D341Med (cell line): ENCODE results near the gene MAN1C1.
"Not testable (repeated sequence)": the region's sequence is repeated elsewhere in the genome, so short reads cannot be mapped to it uniquely, and the experiment has no call there.

Experiments
- DNase-seq: peaks from one replicate; pipeline ENCODE4 v3.0.0; 2012; ENCODE audit warnings: low spot score

The MAN1C1 gene

GRCh38 chr1:25715888-25716287 is 99.3 kb downstream of the MAN1C1 start:
- no peak for DNase-seq

GRCh38 chr1:25716320-25716719 is 99.7 kb downstream of the MAN1C1 start:
- no peak for DNase-seq

GRCh38 chr1:25718732-25719131 is 102.1 kb downstream of the MAN1C1 start:
- DNase-seq, result no peak

GRCh38 chr1:25720624-25721023 is 104.0 kb downstream of the MAN1C1 start:
- no peak for DNase-seq

GRCh38 chr1:25723250-25723880 is 106.8 kb downstream of the MAN1C1 start:
- DNase-seq, result no peak

GRCh38 chr1:25724201-25724600 is 107.6 kb downstream of the MAN1C1 start:
- DNase-seq, result no peak

GRCh38 chr1:25724966-25725365 is 108.4 kb downstream of the MAN1C1 start:
- no peak for DNase-seq

- DNase-seq, result no peak
These were observed 108.9 kb downstream of the MAN1C1 start for GRCh38 chr1:25725482-25725881.

GRCh38 chr1:25727088-25727487 is 110.5 kb downstream of the MAN1C1 start:
- DNase-seq, result no peak

GRCh38 chr1:25727635-25728286 is 111.2 kb downstream of the MAN1C1 start:
- no peak for DNase-seq

- DNase-seq, result no peak
These were observed 111.8 kb downstream of the MAN1C1 start for GRCh38 chr1:25728301-25728935.

- DNase-seq, result no peak
These were observed 112.5 kb downstream of the MAN1C1 start for GRCh38 chr1:25729045-25729444.

GRCh38 chr1:25729790-25730644 is 113.4 kb downstream of the MAN1C1 start:
- no peak for DNase-seq

- no peak for DNase-seq
These were observed 114.6 kb downstream of the MAN1C1 start for GRCh38 chr1:25731148-25731547.

- DNase-seq, result no peak
These were observed 115.2 kb downstream of the MAN1C1 start for GRCh38 chr1:25731626-25732370.

GRCh38 chr1:25732821-25733220 is 116.2 kb downstream of the MAN1C1 start:
- no peak for DNase-seq

- DNase-seq, result no peak
These were observed 116.7 kb downstream of the MAN1C1 start for GRCh38 chr1:25733271-25733670.

- not testable (repeated sequence) for DNase-seq
These were observed 118.4 kb downstream of the MAN1C1 start for GRCh38 chr1:25734991-25735390.

- DNase-seq, result no peak
These were observed 119.5 kb downstream of the MAN1C1 start for GRCh38 chr1:25735956-25736529.

GRCh38 chr1:25737130-25737529 is 120.5 kb downstream of the MAN1C1 start:
- no peak for DNase-seq

GRCh38 chr1:25738499-25738898 is 121.9 kb downstream of the MAN1C1 start:
- DNase-seq, result no peak
